ENCODE measurements around the gene LIPK. TPM values are rescaled to one million over a fixed set of nuclear protein-coding genes. Genes with fewer than 3 reads are reported as not detected.

LIPK gene
- total and polyA plus RNA-seq, 2 experiments from 2014 or later: not detected

DNA sequence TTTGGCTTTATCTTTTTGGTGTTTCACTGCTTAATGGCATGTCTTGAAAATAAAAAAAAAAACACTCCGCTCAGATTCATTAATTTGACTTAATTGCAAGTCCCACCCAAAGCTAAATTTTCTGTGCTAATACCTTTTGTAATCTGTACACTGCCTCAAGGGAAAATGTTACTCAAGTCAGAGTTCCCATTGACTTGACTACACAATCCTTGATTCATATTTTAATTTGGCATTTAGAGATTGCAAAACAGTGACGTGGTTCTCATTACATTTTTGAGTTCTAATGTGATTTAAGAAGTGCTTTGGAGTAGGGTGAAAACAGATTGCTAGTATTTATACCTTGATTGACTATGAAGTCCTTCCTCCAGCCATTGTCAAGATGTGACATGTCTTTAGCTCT is 75.2 kb downstream of the LIPK start (continued):
- no peak for TF ChIP-seq EZH2 (IDR thresholded peaks at IDR 0.05; ENCODE audit: low read depth, unreplicated experiment)
- TF ChIP-seq, protein P1, sequence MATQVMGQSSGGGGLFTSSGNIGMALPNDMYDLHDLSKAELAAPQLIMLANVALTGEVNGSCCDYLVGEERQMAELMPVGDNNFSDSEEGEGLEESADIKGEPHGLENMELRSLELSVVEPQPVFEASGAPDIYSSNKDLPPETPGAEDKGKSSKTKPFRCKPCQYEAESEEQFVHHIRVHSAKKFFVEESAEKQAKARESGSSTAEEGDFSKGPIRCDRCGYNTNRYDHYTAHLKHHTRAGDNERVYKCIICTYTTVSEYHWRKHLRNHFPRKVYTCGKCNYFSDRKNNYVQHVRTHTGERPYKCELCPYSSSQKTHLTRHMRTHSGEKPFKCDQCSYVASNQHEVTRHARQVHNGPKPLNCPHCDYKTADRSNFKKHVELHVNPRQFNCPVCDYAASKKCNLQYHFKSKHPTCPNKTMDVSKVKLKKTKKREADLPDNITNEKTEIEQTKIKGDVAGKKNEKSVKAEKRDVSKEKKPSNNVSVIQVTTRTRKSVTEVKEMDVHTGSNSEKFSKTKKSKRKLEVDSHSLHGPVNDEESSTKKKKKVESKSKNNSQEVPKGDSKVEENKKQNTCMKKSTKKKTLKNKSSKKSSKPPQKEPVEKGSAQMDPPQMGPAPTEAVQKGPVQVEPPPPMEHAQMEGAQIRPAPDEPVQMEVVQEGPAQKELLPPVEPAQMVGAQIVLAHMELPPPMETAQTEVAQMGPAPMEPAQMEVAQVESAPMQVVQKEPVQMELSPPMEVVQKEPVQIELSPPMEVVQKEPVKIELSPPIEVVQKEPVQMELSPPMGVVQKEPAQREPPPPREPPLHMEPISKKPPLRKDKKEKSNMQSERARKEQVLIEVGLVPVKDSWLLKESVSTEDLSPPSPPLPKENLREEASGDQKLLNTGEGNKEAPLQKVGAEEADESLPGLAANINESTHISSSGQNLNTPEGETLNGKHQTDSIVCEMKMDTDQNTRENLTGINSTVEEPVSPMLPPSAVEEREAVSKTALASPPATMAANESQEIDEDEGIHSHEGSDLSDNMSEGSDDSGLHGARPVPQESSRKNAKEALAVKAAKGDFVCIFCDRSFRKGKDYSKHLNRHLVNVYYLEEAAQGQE (IDR thresholded peaks at IDR 0.05; ENCODE audit: unreplicated experiment): no peak
- no peak for TF ChIP-seq NANOG (IDR thresholded peaks at IDR 0.05; ENCODE audit: borderline replicate concordance)
- TF ChIP-seq, protein P2, sequence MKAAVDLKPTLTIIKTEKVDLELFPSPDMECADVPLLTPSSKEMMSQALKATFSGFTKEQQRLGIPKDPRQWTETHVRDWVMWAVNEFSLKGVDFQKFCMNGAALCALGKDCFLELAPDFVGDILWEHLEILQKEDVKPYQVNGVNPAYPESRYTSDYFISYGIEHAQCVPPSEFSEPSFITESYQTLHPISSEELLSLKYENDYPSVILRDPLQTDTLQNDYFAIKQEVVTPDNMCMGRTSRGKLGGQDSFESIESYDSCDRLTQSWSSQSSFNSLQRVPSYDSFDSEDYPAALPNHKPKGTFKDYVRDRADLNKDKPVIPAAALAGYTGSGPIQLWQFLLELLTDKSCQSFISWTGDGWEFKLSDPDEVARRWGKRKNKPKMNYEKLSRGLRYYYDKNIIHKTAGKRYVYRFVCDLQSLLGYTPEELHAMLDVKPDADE (IDR thresholded peaks at IDR 0.05): no peak
- no peak for TF ChIP-seq POLR2AphosphoS5 (IDR thresholded peaks at IDR 0.05; ENCODE audit: low read depth)
- no peak for TF ChIP-seq EZH2phosphoT487 (IDR thresholded peaks at IDR 0.05; ENCODE audit: unreplicated experiment)
- no peak for TF ChIP-seq ZNF114 (CRISPR knock-in tag; IDR thresholded peaks at IDR 0.05)
- TF ChIP-seq STAT1 (IDR thresholded peaks at IDR 0.05; ENCODE audit: unreplicated experiment): no peak

DNA sequence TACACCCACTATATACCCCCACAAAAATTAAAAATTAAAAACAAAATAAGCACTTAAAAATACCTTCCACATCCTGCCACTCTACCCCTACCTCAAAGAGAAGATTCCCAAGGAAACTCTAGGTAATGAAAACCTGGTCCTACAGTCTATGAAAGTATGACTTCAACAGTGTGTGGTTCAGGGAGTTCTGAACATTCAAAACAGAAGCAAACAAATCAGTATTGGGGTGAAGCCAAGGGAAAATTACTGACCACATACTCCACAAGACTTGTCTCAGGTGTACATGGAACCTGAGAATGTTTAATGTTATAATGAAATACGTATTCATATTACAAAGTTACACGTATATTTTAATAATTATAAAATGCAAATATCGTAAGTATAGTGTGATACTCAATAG is 76.2 kb downstream of the LIPK start:
- Mint-ChIP-seq H3K36me3 (ENCODE audit: low read depth) (no peaks in the 10 kb centered on the region), H3K4me1 (no peaks in the 10 kb centered on the region), H3K4me3 (no peak overlapping the region), H3K27me3 (ENCODE audit: insufficient read depth, low read depth, poor library complexity) (no peaks in the 10 kb centered on the region), H3K9me3 (no peaks in the 10 kb centered on the region), H3K27ac (no peak overlapping the region)
- H3K27ac ChIP-seq (ENCODE audit: low read depth): no peak overlapping the region
- no peaks in the 10 kb centered on the region for H3K36me3 ChIP-seq (ENCODE audit: insufficient read depth)
- H3K4me2 ChIP-seq: no peak overlapping the region
- H3K4me1 ChIP-seq (ENCODE audit: insufficient read depth): no peaks in the 10 kb centered on the region
- H3F3A ChIP-seq (replicated peaks; ENCODE audit: low read depth): no peaks in the 10 kb centered on the region
- no peak overlapping the region for H3K4me3 ChIP-seq
- TF ChIP-seq EZH2 (IDR thresholded peaks at IDR 0.05; ENCODE audit: low read depth, unreplicated experiment): no peak
- no peak for TF ChIP-seq ZNF331 (CRISPR knock-in tag; IDR thresholded peaks at IDR 0.05; ENCODE audit: low read depth)
- no peaks in the 10 kb centered on the region for H3K27me3 ChIP-seq (ENCODE audit: insufficient read depth)
- no peaks in the 10 kb centered on the region for H3K9me2 ChIP-seq (ENCODE audit: insufficient read depth)
- no peak for DNase-seq (ENCODE audit: low spot score)
- ATAC-seq: no peak
- H3K79me2 ChIP-seq (replicated peaks; ENCODE audit: insufficient read depth): no peaks in the 10 kb centered on the region
- no peaks in the 10 kb centered on the region for H4K20me1 ChIP-seq (replicated peaks; ENCODE audit: insufficient read depth)
- H2AFZ ChIP-seq: no peak overlapping the region

DNA sequence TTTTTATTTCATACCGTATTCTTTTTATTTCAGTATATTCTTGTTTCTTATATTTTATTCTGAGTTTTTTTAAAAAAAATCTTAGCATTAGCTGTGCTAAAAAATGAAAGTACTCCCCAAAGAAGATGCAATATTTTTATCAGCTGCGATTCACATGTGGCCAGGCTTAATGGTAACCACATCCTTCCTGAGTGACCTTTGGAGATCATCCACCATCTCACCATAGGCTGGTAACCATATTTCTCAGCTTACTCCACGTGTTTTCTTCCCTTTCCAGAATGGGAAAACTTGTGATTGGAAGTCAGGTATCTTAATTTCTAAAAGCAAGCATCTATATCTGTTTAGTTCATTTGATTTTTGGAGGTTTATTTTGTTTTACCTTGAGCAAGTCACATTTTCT is 77.7 kb downstream of the LIPK start:
- H3K4me1 Mint-ChIP-seq: peaks cover 4% of the 10 kb centered on the region; the same call in 1 of the 3 replicates
- DNase-seq (ENCODE audit: low spot score) (no peak), ATAC-seq (no peak)
- H3F3A ChIP-seq (replicated peaks; ENCODE audit: low read depth): no peaks in the 10 kb centered on the region
- H2AFZ ChIP-seq: no peak overlapping the region
- H3K27me3 ChIP-seq (ENCODE audit: insufficient read depth): no peaks in the 10 kb centered on the region
- H3K4me3 ChIP-seq: no peak overlapping the region
- no peaks in the 10 kb centered on the region for H3K36me3 Mint-ChIP-seq (ENCODE audit: low read depth)
- H3K9me2 ChIP-seq (ENCODE audit: insufficient read depth): no peaks in the 10 kb centered on the region
- no peaks in the 10 kb centered on the region for H3K9me3 Mint-ChIP-seq
- H3K36me3 ChIP-seq (ENCODE audit: insufficient read depth): no peaks in the 10 kb centered on the region
- H3K27ac Mint-ChIP-seq: no peak overlapping the region
- H3K27ac ChIP-seq (ENCODE audit: low read depth): no peak overlapping the region
- no peak overlapping the region for H3K4me3 Mint-ChIP-seq
- no peak overlapping the region for H3K4me2 ChIP-seq
- H3K4me1 ChIP-seq (ENCODE audit: insufficient read depth): no peaks in the 10 kb centered on the region
- H3K79me2 ChIP-seq (replicated peaks; ENCODE audit: insufficient read depth): no peaks in the 10 kb centered on the region
- H4K20me1 ChIP-seq (replicated peaks; ENCODE audit: insufficient read depth): no peaks in the 10 kb centered on the region
- H3K27me3 Mint-ChIP-seq (ENCODE audit: insufficient read depth, low read depth, poor library complexity): no peaks in the 10 kb centered on the region
- TF ChIP-seq, protein P3, sequence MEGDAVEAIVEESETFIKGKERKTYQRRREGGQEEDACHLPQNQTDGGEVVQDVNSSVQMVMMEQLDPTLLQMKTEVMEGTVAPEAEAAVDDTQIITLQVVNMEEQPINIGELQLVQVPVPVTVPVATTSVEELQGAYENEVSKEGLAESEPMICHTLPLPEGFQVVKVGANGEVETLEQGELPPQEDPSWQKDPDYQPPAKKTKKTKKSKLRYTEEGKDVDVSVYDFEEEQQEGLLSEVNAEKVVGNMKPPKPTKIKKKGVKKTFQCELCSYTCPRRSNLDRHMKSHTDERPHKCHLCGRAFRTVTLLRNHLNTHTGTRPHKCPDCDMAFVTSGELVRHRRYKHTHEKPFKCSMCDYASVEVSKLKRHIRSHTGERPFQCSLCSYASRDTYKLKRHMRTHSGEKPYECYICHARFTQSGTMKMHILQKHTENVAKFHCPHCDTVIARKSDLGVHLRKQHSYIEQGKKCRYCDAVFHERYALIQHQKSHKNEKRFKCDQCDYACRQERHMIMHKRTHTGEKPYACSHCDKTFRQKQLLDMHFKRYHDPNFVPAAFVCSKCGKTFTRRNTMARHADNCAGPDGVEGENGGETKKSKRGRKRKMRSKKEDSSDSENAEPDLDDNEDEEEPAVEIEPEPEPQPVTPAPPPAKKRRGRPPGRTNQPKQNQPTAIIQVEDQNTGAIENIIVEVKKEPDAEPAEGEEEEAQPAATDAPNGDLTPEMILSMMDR (conservative IDR thresholded peaks at IDR 0.05; ENCODE audit: low read depth in 2 of 2): no peak
- no peak for TF ChIP-seq CREB1 (CRISPR knock-in tag; IDR thresholded peaks at IDR 0.05; ENCODE audit: low read depth)
